HepG2 (cell line): ENCODE measurements around the gene TMEM270. TPM values are rescaled to one million over a fixed set of nuclear protein-coding genes. Genes with fewer than 3 reads are reported as not detected.

Source experiments
- BCL3 ChIP-seq: sonication (generic); formaldehyde crosslinking; IDR thresholded peaks from 2 replicates; pipeline ENCODE4 v1.5.1; 2020; ENCODE audit warnings: mild to moderate bottlenecking, missing genetic modification reagents, moderate library complexity
- DMAP1 ChIP-seq: IDR thresholded peaks from 2 replicates; pipeline ENCODE4 v1.6.1; 2016
- DNMT3B ChIP-seq: conservative IDR thresholded peaks from 2 replicates; pipeline ENCODE4 v1.6.1; 2016; ENCODE audit warnings: missing biosample characterization, control low read depth
- E2F2 ChIP-seq: sonication (generic); formaldehyde crosslinking; IDR thresholded peaks from 2 replicates; pipeline ENCODE4 v1.4.0; 2020; ENCODE audit warnings: missing genetic modification reagents, borderline replicate concordance
- FOXA1 ChIP-seq, 2 experiments: fragments of 450-650 bp in 1 of 2; sonication (generic) in 1 of 2; formaldehyde crosslinking in 1 of 2; IDR thresholded peaks; 2 replicates each; pipeline versions ENCODE4 v1.4.0 to v1.6.1; 2016 to 2020; ENCODE audit warnings: missing genetic modification reagents in 1 of 2
- GABPB1 ChIP-seq: IDR thresholded peaks from 2 replicates; pipeline ENCODE4 v1.6.1; 2016; ENCODE audit warnings: mild to moderate bottlenecking, missing genetic modification reagents, moderate library complexity, missing compliant biosample characterization
- MAFK ChIP-seq, 2 experiments: IDR thresholded peaks in 1 of 2; conservative IDR thresholded peaks in 1 of 2; 2 replicates each; pipeline ENCODE4 v1.6.1; 2011; ENCODE audit warnings: improper control_type of control experiment in 2 of 2, low read length in 2 of 2
- MYPOP ChIP-seq: sonication (generic); formaldehyde crosslinking; IDR thresholded peaks from 2 replicates; pipeline ENCODE4 v1.8.1; 2023; ENCODE audit warnings: mild to moderate bottlenecking, moderate library complexity, missing genetic modification reagents
- NKX3-1 ChIP-seq: sonication (generic); formaldehyde crosslinking; IDR thresholded peaks from 2 replicates; pipeline ENCODE4 v1.5.0; 2020; ENCODE audit warnings: missing genetic modification reagents
- RORA ChIP-seq: sonication (generic); formaldehyde crosslinking; IDR thresholded peaks from 2 replicates; pipeline ENCODE4 v1.5.0; 2020; ENCODE audit warnings: mild to moderate bottlenecking, missing genetic modification reagents, moderate library complexity
- TGIF2 ChIP-seq: IDR thresholded peaks from 2 replicates; pipeline ENCODE4 v1.6.1; 2016; ENCODE audit warnings: control low read depth, missing compliant biosample characterization
- TSC22D2 ChIP-seq: sonication (generic); formaldehyde crosslinking; IDR thresholded peaks from 2 replicates; pipeline ENCODE4 v1.5.1; 2020; ENCODE audit warnings: missing genetic modification reagents, mild to moderate bottlenecking, borderline replicate concordance
- ZBTB20 ChIP-seq: sonication (generic); formaldehyde crosslinking; IDR thresholded peaks from 2 replicates; pipeline ENCODE4 v1.8.1; 2023; ENCODE audit warnings: missing genetic modification reagents, low read depth, mild to moderate bottlenecking, borderline replicate concordance
- ZBTB21 ChIP-seq: sonication (generic); formaldehyde crosslinking; IDR thresholded peaks from 2 replicates; pipeline ENCODE4 v1.4.0; 2020; ENCODE audit warnings: missing genetic modification reagents
- ZBTB26 ChIP-seq: IDR thresholded peaks from 2 replicates; pipeline ENCODE4 v1.6.1; 2016; ENCODE audit warnings: missing compliant biosample characterization, missing genetic modification reagents, borderline replicate concordance
- ZFP1 ChIP-seq: IDR thresholded peaks from 2 replicates; pipeline ENCODE4 v1.6.1; 2016
- ZMAT5 ChIP-seq: sonication (generic); formaldehyde crosslinking; IDR thresholded peaks from 2 replicates; pipeline ENCODE4 v1.5.0; 2020; ENCODE audit warnings: mild to moderate bottlenecking, low read depth, missing genetic modification reagents, borderline replicate concordance
- ZNF17 ChIP-seq: sonication (generic); formaldehyde crosslinking; IDR thresholded peaks from 2 replicates; pipeline ENCODE4 v1.5.0; 2020; ENCODE audit warnings: mild to moderate bottlenecking, missing genetic modification reagents
- ZNF263 ChIP-seq: sonication (generic); formaldehyde crosslinking; IDR thresholded peaks from 2 replicates; pipeline ENCODE4 v1.4.0; 2020; ENCODE audit warnings: missing genetic modification reagents
- ZNF317 ChIP-seq: sonication (generic); formaldehyde crosslinking; IDR thresholded peaks from 2 replicates; pipeline ENCODE4 v1.5.0; 2020; ENCODE audit warnings: mild to moderate bottlenecking, missing genetic modification reagents
- ZNF577 ChIP-seq: sonication (generic); formaldehyde crosslinking; IDR thresholded peaks from 2 replicates; pipeline ENCODE4 v1.4.0; 2020; ENCODE audit warnings: mild to moderate bottlenecking, low read depth, missing genetic modification reagents, borderline replicate concordance
- ZNF597 ChIP-seq: sonication (generic); formaldehyde crosslinking; IDR thresholded peaks from 2 replicates; pipeline ENCODE4 v1.5.0; 2020; ENCODE audit warnings: missing genetic modification reagents
- ZNF776 ChIP-seq: sonication (generic); formaldehyde crosslinking; IDR thresholded peaks from 2 replicates; pipeline ENCODE4 v1.4.0; 2020; ENCODE audit warnings: mild to moderate bottlenecking, missing genetic modification reagents
- ZNF816 ChIP-seq: sonication (generic); formaldehyde crosslinking; IDR thresholded peaks from 2 replicates; pipeline ENCODE4 v1.8.0; 2022; ENCODE audit warnings: missing genetic modification reagents, mild to moderate bottlenecking, borderline replicate concordance
- polyA plus RNA-seq, 8 experiments: library from polyadenylated mRNA; depleted of rRNA in 3 of 8; stranded (reverse) in 7 of 8; unstranded in 1 of 8; fragments of >200 nt; fragmentation: Illumina TruSeq in 4 of 8; extraction: Trizol in 4 of 8; gene quantifications; 2 replicates each; pipeline versions ENCODE4 v1.2.1 to v1.2.3, GENCODE V29; 2011 to 2016; ENCODE audit warnings: low read depth in 4 of 8, missing spikeins in 1 of 8, mixed read lengths in 1 of 8; ENCODE audit not compliant: insufficient read depth in 1 of 8
- total RNA-seq, 5 experiments: library from RNA; depleted of rRNA; stranded (reverse); fragments of >200 nt; fragmentation: Illumina TruSeq; extraction: Trizol; gene quantifications; 2 replicates each; pipeline ENCODE4 v1.2.3, GENCODE V29; 2016; ENCODE audit warnings: low read depth in 1 of 5

Gene TMEM270
- total and polyA plus RNA-seq, 2 of the 13 experiments (the other 11 are each of a cell fraction or from before 2014, with no cell fraction given): not detected

- TF ChIP-seq GABPB1 (CRISPR knock-in tag) (peak; percentile 21; the same call in 1 of the 2 replicates), TGIF2 (CRISPR knock-in tag) (no peak), RORA (CRISPR knock-in tag) (no peak), BCL3 (CRISPR knock-in tag) (peak; percentile 69), ZNF317 (CRISPR knock-in tag) (no peak), ZNF17 (no peak), NKX3-1 (CRISPR knock-in tag) (peak; percentile 25; the same call in 1 of the 2 replicates), TSC22D2 (peak; percentile 31; the same call in 1 of the 2 replicates), ZNF263 (CRISPR knock-in tag) (no peak), ZNF816 (CRISPR knock-in tag) (no peak), E2F2 (CRISPR knock-in tag) (no peak), ZNF776 (CRISPR knock-in tag) (peak; percentile 1; the same call in 1 of the 2 replicates), MAFK (conservative IDR thresholded peaks at IDR 0.05 in 1 of 2, IDR thresholded peaks at IDR 0.05 in 1 of 2; ENCODE audit: low read length in 2 of 2) (no peak), FOXA1 (IDR thresholded peaks at IDR 0.05) (no peak), FOXA1 (CRISPR knock-in tag; IDR thresholded peaks at IDR 0.05) (no peak), ZBTB26 (CRISPR knock-in tag) (peak; percentile 26; the same call in 1 of the 2 replicates), ZMAT5 (no peak), ZBTB20 (CRISPR knock-in tag) (no peak), ZBTB21 (CRISPR knock-in tag) (no peak), ZNF597 (CRISPR knock-in tag) (no peak), MYPOP (CRISPR knock-in tag) (peak; percentile 50; the same call in 1 of the 2 replicates), DMAP1 (CRISPR knock-in tag) (peak; percentile 68), ZNF577 (CRISPR knock-in tag) (no peak), DNMT3B (no peak), ZFP1 (CRISPR knock-in tag) (no peak)
These were observed 30.0 kb upstream of the TMEM270 start, which contains the start of gene CLDN4 (continued) for GRCh38 chr7:73830681-73831583.
